Nephron (organoid): ENCODE results near the gene ZNF275.

Experiments used
- H3K27ac Mint-ChIP-seq, 3 experiments: 2 replicates each; pipeline ENCODE4 v1.8.0; 2020; ENCODE audit warnings: mixed read lengths in 3 of 3, mild to moderate bottlenecking in 2 of 3, moderate library complexity in 1 of 3
- H3K27me3 Mint-ChIP-seq: 2 replicates; pipeline ENCODE4 v1.8.0; 2021; ENCODE audit warnings: low read depth, mild to moderate bottlenecking, moderate library complexity, mixed read lengths
- H3K36me3 Mint-ChIP-seq: 2 replicates; pipeline ENCODE4 v1.8.0; 2020; ENCODE audit warnings: low read depth, mixed read lengths
- H3K4me1 Mint-ChIP-seq: 2 replicates; pipeline ENCODE4 v1.8.0; 2020; ENCODE audit warnings: mixed read lengths
- H3K4me3 Mint-ChIP-seq, 3 experiments: 2 replicates each; pipeline ENCODE4 v1.8.0; 2020; ENCODE audit warnings: mild to moderate bottlenecking in 3 of 3, mixed read lengths in 3 of 3, moderate library complexity in 2 of 3
- H3K9me3 Mint-ChIP-seq: 2 replicates; pipeline ENCODE4 v1.8.0; 2020; ENCODE audit warnings: mixed read lengths
- TF ChIP-seq, protein P1 (sequence below), 3 experiments: fragments of 200-600 bp; sonication (generic); IDR thresholded peaks; one replicate each; pipeline ENCODE4 v1.5.0; 2021; ENCODE audit warnings: antibody characterized with exemption in 3 of 3; ENCODE audit not compliant: unreplicated experiment in 3 of 3

The ZNF275 gene

DNA sequence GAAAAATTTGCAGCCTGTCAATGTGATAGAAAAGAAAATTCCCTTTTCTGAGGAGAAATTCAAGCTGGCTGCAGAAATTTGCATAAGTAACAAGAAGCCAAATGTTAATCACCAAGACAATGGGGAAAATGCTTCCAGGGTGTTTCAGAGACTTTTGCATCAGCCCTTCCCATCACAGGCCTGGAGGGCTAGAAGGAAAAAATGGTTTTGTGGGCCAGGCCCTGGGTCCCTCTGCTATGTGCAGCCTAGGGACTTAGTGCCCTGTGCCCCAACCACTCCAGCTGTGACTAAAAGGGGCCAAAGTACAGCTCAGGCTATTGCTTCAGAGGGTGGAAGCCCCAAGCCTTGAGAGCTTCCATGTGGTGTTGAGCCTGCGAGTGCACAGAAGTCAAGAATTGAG lies 23.9 kb downstream of the ZNF275 start:
- Mint-ChIP-seq H3K9me3 (peaks cover 37% of the 10 kb centered on the region), H3K4me1 (no peaks in the 10 kb centered on the region), H3K27me3 (no peaks in the 10 kb centered on the region), H3K4me3 (no peak overlapping the region), H3K27ac (no peak overlapping the region), H3K36me3 (peaks cover 9% of the 10 kb centered on the region)
- TF ChIP-seq, protein P1, sequence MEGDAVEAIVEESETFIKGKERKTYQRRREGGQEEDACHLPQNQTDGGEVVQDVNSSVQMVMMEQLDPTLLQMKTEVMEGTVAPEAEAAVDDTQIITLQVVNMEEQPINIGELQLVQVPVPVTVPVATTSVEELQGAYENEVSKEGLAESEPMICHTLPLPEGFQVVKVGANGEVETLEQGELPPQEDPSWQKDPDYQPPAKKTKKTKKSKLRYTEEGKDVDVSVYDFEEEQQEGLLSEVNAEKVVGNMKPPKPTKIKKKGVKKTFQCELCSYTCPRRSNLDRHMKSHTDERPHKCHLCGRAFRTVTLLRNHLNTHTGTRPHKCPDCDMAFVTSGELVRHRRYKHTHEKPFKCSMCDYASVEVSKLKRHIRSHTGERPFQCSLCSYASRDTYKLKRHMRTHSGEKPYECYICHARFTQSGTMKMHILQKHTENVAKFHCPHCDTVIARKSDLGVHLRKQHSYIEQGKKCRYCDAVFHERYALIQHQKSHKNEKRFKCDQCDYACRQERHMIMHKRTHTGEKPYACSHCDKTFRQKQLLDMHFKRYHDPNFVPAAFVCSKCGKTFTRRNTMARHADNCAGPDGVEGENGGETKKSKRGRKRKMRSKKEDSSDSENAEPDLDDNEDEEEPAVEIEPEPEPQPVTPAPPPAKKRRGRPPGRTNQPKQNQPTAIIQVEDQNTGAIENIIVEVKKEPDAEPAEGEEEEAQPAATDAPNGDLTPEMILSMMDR (IDR thresholded peaks at IDR 0.05; ENCODE audit: unreplicated experiment in 3 of 3) = no peak

- Mint-ChIP-seq H3K36me3 (peaks cover 9% of the 10 kb centered on the region), H3K27me3 (no peaks in the 10 kb centered on the region), H3K4me1 (no peaks in the 10 kb centered on the region), H3K4me3 (no peak overlapping the region), H3K9me3 (peaks cover 20% of the 10 kb centered on the region), H3K27ac (no peak overlapping the region)
- TF ChIP-seq, protein P1 (IDR thresholded peaks at IDR 0.05; ENCODE audit: unreplicated experiment in 3 of 3) = no peak
Measured at GRCh38 chrX:153361781-153362397, 27.9 kb downstream of the ZNF275 start.

- TF ChIP-seq, protein P1 (IDR thresholded peaks at IDR 0.05; ENCODE audit: unreplicated experiment in 3 of 3) = no peak
- Mint-ChIP-seq H3K27me3 (no peaks in the 10 kb centered on the region), H3K36me3 (peaks cover 3% of the 10 kb centered on the region), H3K27ac (no peak overlapping the region), H3K4me1 (peaks cover 2% of the 10 kb centered on the region), H3K4me3 (no peak overlapping the region), H3K9me3 (peaks cover 6% of the 10 kb centered on the region)
Measured at GRCh38 chrX:153365670-153366069, 31.7 kb downstream of the ZNF275 start.

DNA sequence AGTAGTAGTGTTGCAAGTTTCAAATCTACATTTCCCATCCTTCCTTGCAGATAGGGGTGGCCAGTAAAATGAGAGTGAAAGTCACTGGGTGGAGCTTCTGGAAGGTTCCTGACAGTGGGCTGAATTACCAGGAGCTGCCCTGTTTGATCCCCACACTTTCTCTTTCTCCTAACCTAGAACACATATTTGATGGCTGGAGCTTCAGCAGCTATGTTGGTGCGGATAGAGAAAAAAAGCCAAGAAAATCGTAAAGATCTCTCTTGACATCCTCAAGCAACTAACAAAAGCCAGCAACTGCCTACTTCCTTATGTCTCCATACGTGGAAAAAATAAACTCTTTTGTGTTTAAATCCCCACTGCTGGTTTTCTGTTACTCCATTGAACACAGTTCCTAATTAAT lies 32.2 kb downstream of the ZNF275 start:
- no peaks in the 10 kb centered on the region for H3K27me3 Mint-ChIP-seq
- no peaks in the 10 kb centered on the region for H3K36me3 Mint-ChIP-seq
- TF ChIP-seq, protein P1 (IDR thresholded peaks at IDR 0.05; ENCODE audit: unreplicated experiment in 3 of 3) = no peak
- H3K4me1 Mint-ChIP-seq = peaks cover 6% of the 10 kb centered on the region
- H3K27ac Mint-ChIP-seq = no peak overlapping the region
- H3K9me3 Mint-ChIP-seq = peaks cover 3% of the 10 kb centered on the region
- no peak overlapping the region for H3K4me3 Mint-ChIP-seq

- Mint-ChIP-seq H3K4me3 (no peak overlapping the region), H3K27ac (no peak overlapping the region), H3K27me3 (no peaks in the 10 kb centered on the region), H3K36me3 (no peaks in the 10 kb centered on the region), H3K4me1 (peaks cover 8% of the 10 kb centered on the region), H3K9me3 (peaks cover 5% of the 10 kb centered on the region)
- TF ChIP-seq, protein P1 (IDR thresholded peaks at IDR 0.05; ENCODE audit: unreplicated experiment in 3 of 3) = no peak
Measured at GRCh38 chrX:153366878-153367538, 33.1 kb downstream of the ZNF275 start.
